ENCODE results near the gene C16orf96.

The C16orf96 gene

GRCh38 chr16:4626396-4626795, 70.3 kb downstream of the C16orf96 start:
- peaks cover 51% of the 10 kb centered on the region for H3K79me2 ChIP-seq (ENCODE audit: insufficient read depth, low read length)
- peak overlapping the region; percentile 83 for H3K9ac ChIP-seq (ENCODE audit: low read length)
- TF ChIP-seq EZH2phosphoT487 (conservative IDR thresholded peaks at IDR 0.05; ENCODE audit: low read length), result no peak
- TF ChIP-seq CTCF (IDR thresholded peaks at IDR 0.05; ENCODE audit: insufficient read depth, low read length, poor library complexity, severe bottlenecking), result no peak

GRCh38 chr16:4628283-4628682, 72.1 kb downstream of the C16orf96 start:
- Histone ChIP-seq H3F3A (ENCODE audit: insufficient read depth) (no peaks in the 10 kb centered on the region), H3K36me3 (ENCODE audit: low read length) (no peaks in the 10 kb centered on the region), H3K9me2 (replicated peaks; ENCODE audit: insufficient read depth, low read length) (no peaks in the 10 kb centered on the region), H4K20me1 (ENCODE audit: low read depth, low read length) (no peaks in the 10 kb centered on the region), H3K4me2 (ENCODE audit: low read depth, low read length, poor library complexity, severe bottlenecking) (no peak overlapping the region), H3K4me3 (ENCODE audit: insufficient read depth, low read length, poor library complexity, severe bottlenecking) (no peak overlapping the region), H3K27ac (ENCODE audit: low read depth, low read length) (no peak overlapping the region), H2AFZ (ENCODE audit: low read depth, low read length, severe bottlenecking) (no peak overlapping the region), H3K9me3 (ENCODE audit: insufficient read depth, low read length) (no peaks in the 10 kb centered on the region), H3K9ac (ENCODE audit: low read length) (no peak overlapping the region), H3K79me2 (ENCODE audit: insufficient read depth, low read length) (peaks cover 62% of the 10 kb centered on the region), H3K27me3 (ENCODE audit: low read length) (no peaks in the 10 kb centered on the region)
- TF ChIP-seq EZH2phosphoT487 (conservative IDR thresholded peaks at IDR 0.05; ENCODE audit: low read length), result no peak
- no peak for TF ChIP-seq CTCF (IDR thresholded peaks at IDR 0.05; ENCODE audit: insufficient read depth, low read length, poor library complexity, severe bottlenecking)

More at GRCh38 chr16:4626396-4626795, 70.3 kb downstream of the C16orf96 start:
- H4K20me1 ChIP-seq (ENCODE audit: low read depth, low read length), result no peaks in the 10 kb centered on the region
- no peaks in the 10 kb centered on the region for H3K27me3 ChIP-seq (ENCODE audit: low read length)
- no peaks in the 10 kb centered on the region for H3K9me3 ChIP-seq (ENCODE audit: insufficient read depth, low read length)
- no peak overlapping the region for H3K4me3 ChIP-seq (ENCODE audit: insufficient read depth, low read length, poor library complexity, severe bottlenecking)
- H3K36me3 ChIP-seq (ENCODE audit: low read length), result no peaks in the 10 kb centered on the region
- peak overlapping the region; percentile 67 for H3K4me2 ChIP-seq (ENCODE audit: low read depth, low read length, poor library complexity, severe bottlenecking)
- H3K9me2 ChIP-seq (replicated peaks; ENCODE audit: insufficient read depth, low read length), result no peaks in the 10 kb centered on the region
- H3K27ac ChIP-seq (ENCODE audit: low read depth, low read length), result no peak overlapping the region
- H3F3A ChIP-seq (ENCODE audit: insufficient read depth), result no peaks in the 10 kb centered on the region
- no peak overlapping the region for H2AFZ ChIP-seq (ENCODE audit: low read depth, low read length, severe bottlenecking)

GRCh38 chr16:4631444-4631843, 75.3 kb downstream of the C16orf96 start:
- Histone ChIP-seq H3K4me2 (ENCODE audit: low read depth, low read length, poor library complexity, severe bottlenecking) (no peak overlapping the region), H3K27ac (ENCODE audit: low read depth, low read length) (no peak overlapping the region), H3K9me3 (ENCODE audit: insufficient read depth, low read length) (no peaks in the 10 kb centered on the region), H3K79me2 (ENCODE audit: insufficient read depth, low read length) (peaks cover 58% of the 10 kb centered on the region), H3K4me3 (ENCODE audit: insufficient read depth, low read length, poor library complexity, severe bottlenecking) (no peak overlapping the region), H3K9ac (ENCODE audit: low read length) (no peak overlapping the region), H3F3A (ENCODE audit: insufficient read depth) (no peaks in the 10 kb centered on the region), H3K27me3 (ENCODE audit: low read length) (no peaks in the 10 kb centered on the region), H3K9me2 (replicated peaks; ENCODE audit: insufficient read depth, low read length) (no peaks in the 10 kb centered on the region), H4K20me1 (ENCODE audit: low read depth, low read length) (no peaks in the 10 kb centered on the region), H2AFZ (ENCODE audit: low read depth, low read length, severe bottlenecking) (no peak overlapping the region), H3K36me3 (ENCODE audit: low read length) (no peaks in the 10 kb centered on the region)
- no peak for TF ChIP-seq EZH2phosphoT487 (conservative IDR thresholded peaks at IDR 0.05; ENCODE audit: low read length)
- TF ChIP-seq CTCF (IDR thresholded peaks at IDR 0.05; ENCODE audit: insufficient read depth, low read length, poor library complexity, severe bottlenecking), result no peak

Data from SU-DHL-6 (cell line).